HL-60 (cell line): ENCODE results near the gene RSRP1.
"Not testable (repeated sequence)": the region's sequence is repeated elsewhere in the genome, so short reads cannot be mapped to it uniquely, and the experiment has no call there.

ENCODE experiments used
- CTCF ChIP-seq: IDR thresholded peaks from one replicate; pipeline ENCODE4 v1.5.1; 2011; ENCODE audit warnings: low read length, control low read depth, inconsistent platforms; ENCODE audit not compliant: insufficient read depth
- GABPA ChIP-seq: IDR thresholded peaks from 2 replicates; pipeline ENCODE4 v1.6.1; 2012; ENCODE audit warnings: low read depth
- POLR2AphosphoS5 ChIP-seq: IDR thresholded peaks from 2 replicates; pipeline ENCODE4 v1.6.1; 2012; ENCODE audit warnings: low read depth
- SPI1 ChIP-seq: IDR thresholded peaks from 2 replicates; pipeline ENCODE4 v1.6.1; 2012; ENCODE audit warnings: low read depth, mild to moderate bottlenecking, borderline replicate concordance
- TF ChIP-seq, protein P1 (sequence below): IDR thresholded peaks from 2 replicates; pipeline ENCODE4 v1.6.1; 2012; ENCODE audit warnings: low read depth; ENCODE audit not compliant: insufficient replicate concordance

GRCh38 chr1:25259813-25260212 lies 12.6 kb upstream of the RSRP1 start:
- TF ChIP-seq CTCF, POLR2AphosphoS5, GABPA, SPI1: not testable (repeated sequence)
- TF ChIP-seq, protein P1, sequence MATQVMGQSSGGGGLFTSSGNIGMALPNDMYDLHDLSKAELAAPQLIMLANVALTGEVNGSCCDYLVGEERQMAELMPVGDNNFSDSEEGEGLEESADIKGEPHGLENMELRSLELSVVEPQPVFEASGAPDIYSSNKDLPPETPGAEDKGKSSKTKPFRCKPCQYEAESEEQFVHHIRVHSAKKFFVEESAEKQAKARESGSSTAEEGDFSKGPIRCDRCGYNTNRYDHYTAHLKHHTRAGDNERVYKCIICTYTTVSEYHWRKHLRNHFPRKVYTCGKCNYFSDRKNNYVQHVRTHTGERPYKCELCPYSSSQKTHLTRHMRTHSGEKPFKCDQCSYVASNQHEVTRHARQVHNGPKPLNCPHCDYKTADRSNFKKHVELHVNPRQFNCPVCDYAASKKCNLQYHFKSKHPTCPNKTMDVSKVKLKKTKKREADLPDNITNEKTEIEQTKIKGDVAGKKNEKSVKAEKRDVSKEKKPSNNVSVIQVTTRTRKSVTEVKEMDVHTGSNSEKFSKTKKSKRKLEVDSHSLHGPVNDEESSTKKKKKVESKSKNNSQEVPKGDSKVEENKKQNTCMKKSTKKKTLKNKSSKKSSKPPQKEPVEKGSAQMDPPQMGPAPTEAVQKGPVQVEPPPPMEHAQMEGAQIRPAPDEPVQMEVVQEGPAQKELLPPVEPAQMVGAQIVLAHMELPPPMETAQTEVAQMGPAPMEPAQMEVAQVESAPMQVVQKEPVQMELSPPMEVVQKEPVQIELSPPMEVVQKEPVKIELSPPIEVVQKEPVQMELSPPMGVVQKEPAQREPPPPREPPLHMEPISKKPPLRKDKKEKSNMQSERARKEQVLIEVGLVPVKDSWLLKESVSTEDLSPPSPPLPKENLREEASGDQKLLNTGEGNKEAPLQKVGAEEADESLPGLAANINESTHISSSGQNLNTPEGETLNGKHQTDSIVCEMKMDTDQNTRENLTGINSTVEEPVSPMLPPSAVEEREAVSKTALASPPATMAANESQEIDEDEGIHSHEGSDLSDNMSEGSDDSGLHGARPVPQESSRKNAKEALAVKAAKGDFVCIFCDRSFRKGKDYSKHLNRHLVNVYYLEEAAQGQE = not testable (repeated sequence)
